ENCODE data around the gene RPL18. TPM values are rescaled to one million over a fixed set of nuclear protein-coding genes. Genes with fewer than 3 reads are reported as not detected.

The RPL18 gene
- total and polyA plus RNA-seq, 2 experiments from 2014 or later: 659 to 1,266 TPM

- no peak for TF ChIP-seq EZH2phosphoT487 (IDR thresholded peaks at IDR 0.05; ENCODE audit: insufficient read depth, low read depth)
- no peak for TF ChIP-seq EZH2 (IDR thresholded peaks at IDR 0.05; ENCODE audit: insufficient read depth, poor library complexity, severe bottlenecking)
- no peaks in the 10 kb centered on the region for H3K9me2 ChIP-seq (ENCODE audit: insufficient read depth)
- peak overlapping the region; percentile 14 for H3K4me2 ChIP-seq (ENCODE audit: unreplicated experiment)
- no peak overlapping the region for H3K27ac ChIP-seq
- no peaks in the 10 kb centered on the region for H3K27me3 ChIP-seq (replicated peaks; ENCODE audit: insufficient read depth)
- H3K4me3 ChIP-seq: no peak overlapping the region
- peaks cover 12% of the 10 kb centered on the region for H3F3A ChIP-seq (ENCODE audit: insufficient read depth)
- no peak overlapping the region for H2AFZ ChIP-seq
- in situ Hi-C loops (cut with MboI): no loop called here
- 32 to 34% methylated on average over 36 to 47 of the region's 47 CpGs for WGBS, 2 experiments (ENCODE audit: low coverage in 1 of 2, low lambda C conversion rate in 2 of 2, missing lambda C conversion rate in 2 of 2)
- no peaks in the 10 kb centered on the region for H3K9me3 ChIP-seq (ENCODE audit: low read depth)
- H3K36me3 ChIP-seq (ENCODE audit: low read depth): no peaks in the 10 kb centered on the region
- peak; percentile 63 for DNase-seq
- peak overlapping the region; percentile 20; the same call in 1 of the 2 replicates for H3K9ac ChIP-seq
- H3K4me1 ChIP-seq (ENCODE audit: insufficient read depth): peaks cover 28% of the 10 kb centered on the region
- no peaks in the 10 kb centered on the region for H4K20me1 ChIP-seq (ENCODE audit: insufficient read depth)
- no peaks in the 10 kb centered on the region for H3K79me2 ChIP-seq (ENCODE audit: insufficient read depth)
These were observed 11.5 kb upstream of the RPL18 start for GRCh38 chr19:48630296-48631063.

DNA sequence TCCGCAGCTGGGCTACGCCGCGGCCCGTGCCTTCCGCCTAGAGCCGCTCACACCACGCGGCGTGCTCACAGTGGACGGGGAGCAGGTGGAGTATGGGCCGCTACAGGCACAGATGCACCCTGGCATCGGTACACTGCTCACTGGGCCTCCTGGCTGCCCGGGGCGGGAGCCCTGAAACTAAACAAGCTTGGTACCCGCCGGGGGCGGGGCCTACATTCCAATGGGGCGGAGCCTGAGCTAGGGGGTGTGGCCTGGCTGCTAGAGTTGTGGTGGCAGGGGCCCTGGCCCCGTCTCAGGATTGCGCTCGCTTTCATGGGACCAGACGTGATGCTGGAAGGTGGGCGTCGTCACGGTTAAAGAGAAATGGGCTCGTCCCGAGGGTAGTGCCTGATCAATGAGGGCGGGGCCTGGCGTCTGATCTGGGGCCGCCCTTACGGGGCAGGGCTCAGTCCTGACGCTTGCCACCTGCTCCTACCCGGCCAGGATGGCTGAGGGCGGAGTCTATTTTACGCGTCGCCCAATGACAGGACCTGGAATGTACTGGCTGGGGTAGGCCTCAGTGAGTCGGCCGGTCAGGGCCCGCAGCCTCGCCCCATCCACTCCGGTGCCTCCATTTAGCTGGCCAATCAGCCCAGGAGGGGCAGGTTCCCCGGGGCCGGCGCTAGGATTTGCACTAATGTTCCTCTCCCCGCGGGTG is 10.8 kb upstream of the RPL18 start:
- in situ Hi-C loops (cut with MboI): no loop called here
- TF ChIP-seq EZH2 (IDR thresholded peaks at IDR 0.05; ENCODE audit: insufficient read depth, poor library complexity, severe bottlenecking): no peak
- TF ChIP-seq EZH2phosphoT487 (IDR thresholded peaks at IDR 0.05; ENCODE audit: insufficient read depth, low read depth): no peak

DNA sequence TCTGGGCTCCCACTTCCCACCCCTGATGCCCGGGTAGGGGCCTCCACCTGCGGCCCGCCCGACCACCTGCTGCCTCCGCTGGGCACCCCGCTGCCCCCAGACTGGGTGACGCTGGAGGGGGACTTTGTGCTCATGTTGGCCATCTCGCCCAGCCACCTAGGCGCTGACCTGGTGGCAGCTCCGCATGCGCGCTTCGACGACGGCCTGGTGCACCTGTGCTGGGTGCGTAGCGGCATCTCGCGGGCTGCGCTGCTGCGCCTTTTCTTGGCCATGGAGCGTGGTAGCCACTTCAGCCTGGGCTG is 10.3 kb upstream of the RPL18 start:
- Histone ChIP-seq H3K9me2 (ENCODE audit: insufficient read depth) (no peaks in the 10 kb centered on the region), H3K27ac (no peak overlapping the region), H3K36me3 (ENCODE audit: low read depth) (no peaks in the 10 kb centered on the region), H3K79me2 (ENCODE audit: insufficient read depth) (no peaks in the 10 kb centered on the region), H3K4me3 (no peak overlapping the region), H3K9ac (no peak overlapping the region), H2AFZ (no peak overlapping the region), H4K20me1 (ENCODE audit: insufficient read depth) (no peaks in the 10 kb centered on the region), H3K4me2 (ENCODE audit: unreplicated experiment) (no peak overlapping the region), H3F3A (ENCODE audit: insufficient read depth) (peaks cover 6% of the 10 kb centered on the region), H3K9me3 (ENCODE audit: low read depth) (no peaks in the 10 kb centered on the region), H3K4me1 (ENCODE audit: insufficient read depth) (peaks cover 19% of the 10 kb centered on the region), H3K27me3 (replicated peaks; ENCODE audit: insufficient read depth) (no peaks in the 10 kb centered on the region)
- in situ Hi-C loops (cut with MboI): no loop called here
- WGBS, 2 experiments (ENCODE audit: low coverage in 1 of 2, low lambda C conversion rate in 2 of 2, missing lambda C conversion rate in 2 of 2): 91 to 93% methylated on average over 22 of the region's 22 CpGs
- no peak for TF ChIP-seq EZH2phosphoT487 (IDR thresholded peaks at IDR 0.05; ENCODE audit: insufficient read depth, low read depth)
- no peak for TF ChIP-seq EZH2 (IDR thresholded peaks at IDR 0.05; ENCODE audit: insufficient read depth, poor library complexity, severe bottlenecking)
- no peak for DNase-seq

More for the DNA sequence above, 10.8 kb upstream of the RPL18 start:
- H3K4me1 ChIP-seq (ENCODE audit: insufficient read depth): peaks cover 23% of the 10 kb centered on the region
- no peaks in the 10 kb centered on the region for H3K9me2 ChIP-seq (ENCODE audit: insufficient read depth)
- no peak overlapping the region for H3K27ac ChIP-seq
- no peaks in the 10 kb centered on the region for H3K27me3 ChIP-seq (replicated peaks; ENCODE audit: insufficient read depth)
- no peaks in the 10 kb centered on the region for H3K36me3 ChIP-seq (ENCODE audit: low read depth)
- no peaks in the 10 kb centered on the region for H3K9me3 ChIP-seq (ENCODE audit: low read depth)
- DNase-seq: peak; percentile 41
- H3K9ac ChIP-seq: no peak overlapping the region
- H3F3A ChIP-seq (ENCODE audit: insufficient read depth): peaks cover 7% of the 10 kb centered on the region
- 45 to 48% methylated on average over 38 to 48 of the region's 48 CpGs for WGBS, 2 experiments (ENCODE audit: low coverage in 1 of 2, low lambda C conversion rate in 2 of 2, missing lambda C conversion rate in 2 of 2)
- no peaks in the 10 kb centered on the region for H3K79me2 ChIP-seq (ENCODE audit: insufficient read depth)
- no peak overlapping the region for H3K4me3 ChIP-seq
- no peaks in the 10 kb centered on the region for H4K20me1 ChIP-seq (ENCODE audit: insufficient read depth)
- peak overlapping the region; percentile 14 for H3K4me2 ChIP-seq (ENCODE audit: unreplicated experiment)
- no peak overlapping the region for H2AFZ ChIP-seq

- Histone ChIP-seq H3K79me2 (ENCODE audit: insufficient read depth) (no peaks in the 10 kb centered on the region), H3K27me3 (replicated peaks; ENCODE audit: insufficient read depth) (no peaks in the 10 kb centered on the region), H3K4me2 (ENCODE audit: unreplicated experiment) (no peak overlapping the region), H3K27ac (no peak overlapping the region), H3K9ac (no peak overlapping the region), H3K9me2 (ENCODE audit: insufficient read depth) (no peaks in the 10 kb centered on the region), H3K4me3 (no peak overlapping the region), H3F3A (ENCODE audit: insufficient read depth) (peaks cover 6% of the 10 kb centered on the region), H3K4me1 (ENCODE audit: insufficient read depth) (peaks cover 15% of the 10 kb centered on the region), H3K36me3 (ENCODE audit: low read depth) (no peaks in the 10 kb centered on the region), H4K20me1 (ENCODE audit: insufficient read depth) (no peaks in the 10 kb centered on the region), H2AFZ (no peak overlapping the region), H3K9me3 (ENCODE audit: low read depth) (no peaks in the 10 kb centered on the region)
- in situ Hi-C loops (cut with MboI): no loop called here
- no peak for DNase-seq
- TF ChIP-seq EZH2phosphoT487 (IDR thresholded peaks at IDR 0.05; ENCODE audit: insufficient read depth, low read depth): no peak
- TF ChIP-seq EZH2 (IDR thresholded peaks at IDR 0.05; ENCODE audit: insufficient read depth, poor library complexity, severe bottlenecking): no peak
- 78 to 82% methylated on average over 25 to 34 of the region's 34 CpGs for WGBS, 2 experiments (ENCODE audit: low coverage in 1 of 2, low lambda C conversion rate in 2 of 2, missing lambda C conversion rate in 2 of 2)
These were observed 9.7 kb upstream of the RPL18 start for GRCh38 chr19:48628486-48629296.
